K562 (cell line): Measurements from ENCODE around the gene COQ8A. TPM values are rescaled to one million over a fixed set of nuclear protein-coding genes. Genes with fewer than 3 reads are reported as not detected.
A peak's percentile ranks its signal among the peaks of the same experiment; 100 is the strongest.

Experiments used
- BCL6 ChIP-seq: fragments of 250-450 bp; sonication (Bioruptor Pico); IDR thresholded peaks from 2 replicates; pipeline ENCODE4 v1.4.0; 2020
- BHLHE40 ChIP-seq: IDR thresholded peaks from 2 replicates; pipeline ENCODE4 v1.6.1; 2011; ENCODE audit warnings: low read length, improper control_type of control experiment
- CBFB ChIP-seq: sonication (generic); formaldehyde crosslinking; IDR thresholded peaks from 2 replicates; pipeline ENCODE4 v1.4.0; 2020; ENCODE audit warnings: mild to moderate bottlenecking, missing genetic modification reagents
- COPS2 ChIP-seq: fragments of 450-650 bp; conservative IDR thresholded peaks from 2 replicates; pipeline ENCODE4 v1.6.1; 2016; ENCODE audit warnings: mild to moderate bottlenecking, moderate library complexity
- DACH1 ChIP-seq: fragments of 450-650 bp; IDR thresholded peaks from 2 replicates; pipeline ENCODE4 v1.6.1; 2018; ENCODE audit not compliant: partially characterized antibody
- FIP1L1 ChIP-seq: fragments of 200-400 bp; formaldehyde crosslinking; IDR thresholded peaks from 2 replicates; pipeline ENCODE4 v1.6.1; 2018; ENCODE audit warnings: mild to moderate bottlenecking, low read depth, low read length; ENCODE audit not compliant: poor library complexity, severe bottlenecking
- FUS ChIP-seq: fragments of 200-400 bp; formaldehyde crosslinking; optimal IDR thresholded peaks from 2 replicates; pipeline ENCODE3; 2017; ENCODE audit warnings: low read depth, low read length
- GABPB2 ChIP-seq: fragments of 250-450 bp; sonication (Bioruptor Pico); conservative IDR thresholded peaks from 2 replicates; pipeline ENCODE4 v1.5.1; 2021; ENCODE audit warnings: mild to moderate bottlenecking
- JUND ChIP-seq, 2 experiments: IDR thresholded peaks; 2 replicates in 1 of 2; 3 replicates in 1 of 2; pipeline ENCODE4 v1.6.1; 2011; ENCODE audit warnings: borderline replicate concordance in 2 of 2, low read depth in 2 of 2, low read length in 2 of 2, improper control_type of control experiment in 1 of 2, missing biosample characterization in 1 of 2, missing genetic modification characterization in 1 of 2, missing genetic modification reagents in 1 of 2
- KLF16 ChIP-seq: IDR thresholded peaks from 2 replicates; pipeline ENCODE4 v1.6.1; 2016; ENCODE audit warnings: antibody characterized with exemption
- KLF6 ChIP-seq: fragments of 250-450 bp; sonication (Bioruptor Pico); IDR thresholded peaks from 2 replicates; pipeline ENCODE4 v1.4.0; 2020; ENCODE audit warnings: mild to moderate bottlenecking, moderate library complexity, borderline replicate concordance
- MCM3 ChIP-seq: fragments of 450-650 bp; IDR thresholded peaks from 2 replicates; pipeline ENCODE4 v1.6.1; 2016
- NFRKB ChIP-seq: fragments of 450-650 bp; IDR thresholded peaks from 2 replicates; pipeline ENCODE4 v1.6.1; 2016; ENCODE audit warnings: low read depth
- SNIP1 ChIP-seq: fragments of 450-650 bp; IDR thresholded peaks from 2 replicates; pipeline ENCODE4 v1.7.1; 2017; ENCODE audit warnings: low read depth, mild to moderate bottlenecking
- SRF ChIP-seq, 2 experiments: fragments of 250-450, 450-650 bp in 1 of 2; sonication (Bioruptor Pico) in 1 of 2; sonication (generic) in 1 of 2; formaldehyde crosslinking; IDR thresholded peaks; 2 replicates each; pipeline versions ENCODE4 v1.5.0 to v1.5.1; 2020 to 2022; ENCODE audit warnings: mild to moderate bottlenecking in 1 of 2, missing genetic modification reagents in 1 of 2
- TAF1 ChIP-seq: IDR thresholded peaks from 2 replicates; pipeline ENCODE4 v1.6.1; 2011; ENCODE audit warnings: mild to moderate bottlenecking, low read length, moderate library complexity; ENCODE audit not compliant: insufficient read depth, control insufficient read depth, severe bottlenecking; ENCODE audit errors: extremely low read depth
- TGIF2 ChIP-seq: sonication (generic); formaldehyde crosslinking; IDR thresholded peaks from 2 replicates; pipeline ENCODE4 v1.8.1; 2022; ENCODE audit warnings: mild to moderate bottlenecking, missing genetic modification reagents, moderate library complexity
- YY1 ChIP-seq, 3 experiments: IDR thresholded peaks; 2 replicates each; pipeline ENCODE4 v1.6.1; 2011; ENCODE audit warnings: low read length in 2 of 3, mild to moderate bottlenecking in 2 of 3, moderate library complexity in 2 of 3, borderline replicate concordance in 1 of 3, control low read depth in 1 of 3, low read depth in 1 of 3; ENCODE audit not compliant: insufficient read depth in 3 of 3, insufficient replicate concordance in 2 of 3, control insufficient read depth in 1 of 3, insufficient read length in 1 of 3; ENCODE audit errors: extremely low read depth in 1 of 3
- ZC3H11A ChIP-seq: IDR thresholded peaks from 2 replicates; pipeline ENCODE4 v1.6.1; 2012; ENCODE audit warnings: low read depth, low read length, improper control_type of control experiment
- ZEB2 ChIP-seq: fragments of 450-650 bp; IDR thresholded peaks from 2 replicates; pipeline ENCODE4 v1.6.1; 2016
- ZKSCAN8 ChIP-seq: fragments of 200-800 bp; sonication (Bioruptor generic); IDR thresholded peaks from 2 replicates; pipeline ENCODE4 v1.6.1; 2016; ENCODE audit warnings: missing genetic modification characterization, missing compliant biosample characterization
- polyA plus RNA-seq, 8 experiments: library from polyadenylated mRNA; depleted of rRNA in 4 of 8; stranded (reverse) in 5 of 8; unstranded in 3 of 8; fragments of >200 nt; fragmentation: Nextera tagmentation in 2 of 8; fragmentation: Illumina TruSeq in 1 of 8; extraction: Ambion mirVana in 2 of 8; extraction: Trizol in 1 of 8; gene quantifications; 2 replicates each; pipeline versions ENCODE4 v1.2.1 to v1.2.3, GENCODE V29; 2011 to 2014; ENCODE audit warnings: inconsistent platforms in 1 of 8, missing spikeins in 1 of 8
- total RNA-seq, 7 experiments: library from RNA; depleted of rRNA in 6 of 7; stranded (reverse); fragments of >200 nt in 6 of 7; fragmentation: Illumina TruSeq in 2 of 7; extraction: Trizol in 2 of 7; gene quantifications; 2 replicates each; pipeline versions ENCODE4 v1.2.1 to v1.2.3, GENCODE V29; 2011 to 2021; ENCODE audit warnings: low replicate concordance in 1 of 7
- TF ChIP-seq, protein P1 (sequence below): IDR thresholded peaks from 2 replicates; pipeline ENCODE4 v1.6.1; 2012; ENCODE audit warnings: low read depth, low read length, improper control_type of control experiment, borderline replicate concordance
- TF ChIP-seq, protein P2 (sequence below): fragments of 450-650 bp; IDR thresholded peaks from 2 replicates; pipeline ENCODE4 v1.6.1; 2016
- TF ChIP-seq, protein P3 (sequence below): fragments of 250-450 bp; sonication (Bioruptor Pico); IDR thresholded peaks from 2 replicates; pipeline ENCODE4 v1.5.1; 2021; ENCODE audit warnings: mild to moderate bottlenecking

COQ8A gene
- total and polyA plus RNA-seq, 9 of the 15 experiments (the other 6 are each of a cell fraction or from before 2014, with no cell fraction given): 2.6 to 54.3 (median 32.4) TPM

DNA sequence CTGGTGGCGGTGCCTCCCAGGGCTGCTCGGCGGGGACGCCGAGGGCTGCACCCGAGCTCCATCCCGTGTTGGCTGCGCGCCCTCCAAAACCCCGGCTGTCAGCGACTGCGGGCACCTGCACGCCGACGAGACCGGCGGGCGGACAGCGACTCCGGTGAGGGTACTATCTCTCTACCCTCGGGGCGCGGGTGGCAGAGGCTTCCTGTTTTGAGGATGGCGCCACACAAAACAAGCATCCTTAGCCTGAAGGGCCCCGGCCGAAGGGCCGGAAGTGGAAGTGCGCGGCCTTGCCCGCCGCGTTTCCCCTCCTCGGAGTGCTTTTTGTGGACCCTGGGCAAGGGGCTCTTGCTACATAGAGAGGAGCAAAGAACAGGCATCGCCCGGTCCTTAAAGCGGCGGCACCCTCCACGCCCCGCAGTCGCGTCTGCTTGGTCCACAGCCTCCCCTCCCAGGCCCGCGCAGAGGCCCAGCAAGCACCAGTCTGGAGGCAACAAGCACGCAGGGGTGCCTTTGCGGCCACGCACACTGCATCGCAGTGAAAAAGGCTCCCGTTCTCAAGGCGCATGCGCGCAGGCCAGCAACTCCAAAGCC lies 561 bp upstream of the COQ8A start (continued):
- TF ChIP-seq, protein P1, sequence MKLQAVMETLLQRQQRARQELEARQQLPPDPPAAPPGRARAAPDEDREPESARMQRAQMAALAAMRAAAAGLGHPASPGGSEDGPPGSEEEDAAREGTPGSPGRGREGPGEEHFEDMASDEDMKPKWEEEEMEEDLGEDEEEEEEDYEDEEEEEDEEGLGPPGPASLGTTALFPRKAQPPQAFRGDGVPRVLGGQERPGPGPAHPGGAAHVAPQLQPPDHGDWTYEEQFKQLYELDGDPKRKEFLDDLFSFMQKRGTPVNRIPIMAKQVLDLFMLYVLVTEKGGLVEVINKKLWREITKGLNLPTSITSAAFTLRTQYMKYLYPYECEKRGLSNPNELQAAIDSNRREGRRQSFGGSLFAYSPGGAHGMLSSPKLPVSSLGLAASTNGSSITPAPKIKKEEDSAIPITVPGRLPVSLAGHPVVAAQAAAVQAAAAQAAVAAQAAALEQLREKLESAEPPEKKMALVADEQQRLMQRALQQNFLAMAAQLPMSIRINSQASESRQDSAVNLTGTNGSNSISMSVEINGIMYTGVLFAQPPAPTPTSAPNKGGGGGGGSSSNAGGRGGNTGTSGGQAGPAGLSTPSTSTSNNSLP: no peak
- TF ChIP-seq SNIP1: no peak
- peak in 2 of 3 experiments; percentile 36 to 60 for TF ChIP-seq YY1 (IDR thresholded peaks at IDR 0.05; ENCODE audit: borderline replicate concordance in 1 of 3, control insufficient read depth in 1 of 3, extremely low read depth in 1 of 3, insufficient read depth in 3 of 3, insufficient read length in 1 of 3, insufficient replicate concordance in 2 of 3, low read depth in 1 of 3, low read length in 2 of 3)
- peak; percentile 82 for TF ChIP-seq TAF1
- no peak for TF ChIP-seq BCL6 (CRISPR knock-in tag)
- TF ChIP-seq ZEB2: no peak
- 0 out of 2 replicates have a peak, but pooled peaks have one; percentile 29 for TF ChIP-seq KLF6 (CRISPR knock-in tag)
- peak; percentile 45; the same call in 1 of the 2 replicates for TF ChIP-seq CBFB (CRISPR knock-in tag)
- TF ChIP-seq MCM3: no peak
- TF ChIP-seq ZC3H11A: no peak
- TF ChIP-seq, protein P2, sequence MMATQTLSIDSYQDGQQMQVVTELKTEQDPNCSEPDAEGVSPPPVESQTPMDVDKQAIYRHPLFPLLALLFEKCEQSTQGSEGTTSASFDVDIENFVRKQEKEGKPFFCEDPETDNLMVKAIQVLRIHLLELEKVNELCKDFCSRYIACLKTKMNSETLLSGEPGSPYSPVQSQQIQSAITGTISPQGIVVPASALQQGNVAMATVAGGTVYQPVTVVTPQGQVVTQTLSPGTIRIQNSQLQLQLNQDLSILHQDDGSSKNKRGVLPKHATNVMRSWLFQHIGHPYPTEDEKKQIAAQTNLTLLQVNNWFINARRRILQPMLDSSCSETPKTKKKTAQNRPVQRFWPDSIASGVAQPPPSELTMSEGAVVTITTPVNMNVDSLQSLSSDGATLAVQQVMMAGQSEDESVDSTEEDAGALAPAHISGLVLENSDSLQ: no peak
- TF ChIP-seq BHLHE40: no peak
- TF ChIP-seq KLF16: no peak
- TF ChIP-seq DACH1: no peak
- no peak for TF ChIP-seq COPS2
- TF ChIP-seq FUS: no peak
- TF ChIP-seq GABPB2 (CRISPR knock-in tag): no peak
- peak; percentile 95 for TF ChIP-seq NFRKB
- no peak for TF ChIP-seq TGIF2 (CRISPR knock-in tag)
- no peak for TF ChIP-seq ZKSCAN8 (CRISPR knock-in tag)
- peak in 1 of 2 experiments; percentile 5; a peak in 1 of 4 replicates for TF ChIP-seq SRF (CRISPR knock-in tag; IDR thresholded peaks at IDR 0.05)
- TF ChIP-seq FIP1L1: peak; percentile 21
- TF ChIP-seq JUND (IDR thresholded peaks at IDR 0.05; ENCODE audit: borderline replicate concordance, low read depth, low read length): no peak
- no peak for TF ChIP-seq JUND (tag; IDR thresholded peaks at IDR 0.05; ENCODE audit: borderline replicate concordance, low read depth, low read length)
- TF ChIP-seq, protein P3, sequence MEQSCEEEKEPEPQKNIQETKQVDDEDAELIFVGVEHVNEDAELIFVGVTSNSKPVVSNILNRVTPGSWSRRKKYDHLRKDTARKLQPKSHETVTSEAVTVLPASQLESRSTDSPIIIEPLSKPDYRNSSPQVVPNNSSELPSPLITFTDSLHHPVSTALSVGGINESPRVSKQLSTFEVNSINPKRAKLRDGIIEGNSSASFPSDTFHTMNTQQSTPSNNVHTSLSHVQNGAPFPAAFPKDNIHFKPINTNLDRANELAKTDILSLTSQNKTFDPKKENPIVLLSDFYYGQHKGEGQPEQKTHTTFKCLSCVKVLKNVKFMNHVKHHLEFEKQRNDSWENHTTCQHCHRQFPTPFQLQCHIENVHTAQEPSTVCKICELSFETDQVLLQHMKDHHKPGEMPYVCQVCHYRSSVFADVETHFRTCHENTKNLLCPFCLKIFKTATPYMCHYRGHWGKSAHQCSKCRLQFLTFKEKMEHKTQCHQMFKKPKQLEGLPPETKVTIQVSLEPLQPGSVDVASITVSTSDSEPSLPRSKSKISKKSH (CRISPR knock-in tag): no peak
